HT1080 (cell line): ENCODE measurements around the gene HCN2. TPM values are rescaled to one million over a fixed set of nuclear protein-coding genes. Genes with fewer than 3 reads are reported as not detected.

Source experiments
- total RNA-seq: library from RNA; depleted of rRNA; stranded (reverse); fragments of >200 nt; shearing (Covaris generic); gene quantifications from 2 replicates; pipeline ENCODE4 v1.2.3, GENCODE V29; 2014; rRNA removed

Gene HCN2
- total RNA-seq, 1 experiment from 2014 or later: 0.27 TPM

Other genes starting within 250 kb of the HCN2 start
- gene MIER2, start 245.1 kb upstream of the HCN2 start, total RNA-seq: 12.7 and 18.6 TPM in 2 replicates
- 0.40 and 0.69 TPM in 2 replicates for gene C2CD4C, start 180.7 kb upstream of the HCN2 start, total RNA-seq
- 0.03 TPM in 1 of 2 replicates, not detected in the other for gene SHC2, start 128.8 kb upstream of the HCN2 start, total RNA-seq
- not detected in 2 replicates for gene MADCAM1, start 93.4 kb upstream of the HCN2 start, total RNA-seq
- gene TPGS1, start 82.4 kb upstream of the HCN2 start, total RNA-seq: 40.7 and 48.2 TPM in 2 replicates
- gene CDC34, start 58.1 kb upstream of the HCN2 start, total RNA-seq: 107 and 110 TPM in 2 replicates
- not detected in 2 replicates for gene GZMM, start 45.8 kb upstream of the HCN2 start, total RNA-seq
- 475 and 545 TPM in 2 replicates for gene BSG, start 17.3 kb upstream of the HCN2 start, total RNA-seq
- gene POLRMT, start 43.7 kb downstream of the HCN2 start, total RNA-seq: 86.9 and 100 TPM in 2 replicates
- not detected in 2 replicates for gene FGF22, start 50.0 kb downstream of the HCN2 start, total RNA-seq
- 86.5 and 130 TPM in 2 replicates for gene RNF126, start 73.3 kb downstream of the HCN2 start, total RNA-seq
- 14.5 and 19.7 TPM in 2 replicates for gene FSTL3, start 86.5 kb downstream of the HCN2 start, total RNA-seq
- not detected in 2 replicates for gene PRSS57, start 105.6 kb downstream of the HCN2 start, total RNA-seq
- gene PALM, start 119.1 kb downstream of the HCN2 start, total RNA-seq: not detected in 2 replicates
- 0.02 and 0.13 TPM in 2 replicates for gene MISP, start 161.2 kb downstream of the HCN2 start, total RNA-seq
- gene PTBP1, start 207.6 kb downstream of the HCN2 start, total RNA-seq: 276 and 447 TPM in 2 replicates
- 0.30 TPM in 1 of 2 replicates, not detected in the other for gene PLPPR3, start 232.1 kb downstream of the HCN2 start, total RNA-seq
- gene AZU1, start 238.0 kb downstream of the HCN2 start, total RNA-seq: not detected in 2 replicates